GM19397 (cell line): ENCODE data around the gene KCNA2.
A peak's percentile ranks its signal among the peaks of the same experiment; 100 is the strongest.

Experiments
- ATAC-seq: cut with Tn5 transposase; IDR thresholded peaks from one replicate; pipeline ENCODE4 v1.9.1; 2021; ENCODE audit warnings: mild to moderate bottlenecking, moderate library complexity; ENCODE audit not compliant: unreplicated experiment

The KCNA2 gene

GRCh38 chr1:110605901-110606656 is at the start of gene KCNA2:
KCNA2 (minus strand) TSS chr1:110606358; CDS start chr1:110604782, 1,576 bp downstream.
- no peak for ATAC-seq

- no peak for ATAC-seq
These were observed 44.5 kb upstream of the KCNA2 start for GRCh38 chr1:110650609-110651008.

- ATAC-seq = no peak
These were observed 42.3 kb upstream of the KCNA2 start for GRCh38 chr1:110648417-110648816.

GRCh38 chr1:110647254-110647891 is 41.2 kb upstream of the KCNA2 start:
- no peak for ATAC-seq

GRCh38 chr1:110645821-110646735 is 39.9 kb upstream of the KCNA2 start:
- ATAC-seq = no peak

GRCh38 chr1:110645211-110645610 is 39.1 kb upstream of the KCNA2 start:
- no peak for ATAC-seq

- no peak for ATAC-seq
These were observed 37.8 kb upstream of the KCNA2 start for GRCh38 chr1:110643879-110644472.

- no peak for ATAC-seq
These were observed 33.7 kb upstream of the KCNA2 start for GRCh38 chr1:110639724-110640386.

- no peak for ATAC-seq
These were observed 32.4 kb upstream of the KCNA2 start for GRCh38 chr1:110638556-110638955.

GRCh38 chr1:110638058-110638457 is 31.9 kb upstream of the KCNA2 start:
- ATAC-seq = no peak

GRCh38 chr1:110637475-110637874 is 31.3 kb upstream of the KCNA2 start:
- ATAC-seq = no peak

- no peak for ATAC-seq
These were observed 30.2 kb upstream of the KCNA2 start for GRCh38 chr1:110636149-110636935.

GRCh38 chr1:110635434-110635833 is 29.3 kb upstream of the KCNA2 start:
- ATAC-seq = no peak

- peak; percentile 67 for ATAC-seq
These were observed 28.5 kb upstream of the KCNA2 start for GRCh38 chr1:110634455-110635311.

- no peak for ATAC-seq
These were observed 27.9 kb upstream of the KCNA2 start for GRCh38 chr1:110634086-110634454.

- ATAC-seq = no peak
These were observed 27.5 kb upstream of the KCNA2 start for GRCh38 chr1:110633646-110634030.

GRCh38 chr1:110631836-110632620 is 25.9 kb upstream of the KCNA2 start:
- no peak for ATAC-seq
